Camera-type eye (tissue), 1 donor: ENCODE results near the gene LBH. TPM values are rescaled to one million over a fixed set of nuclear protein-coding genes. Genes with fewer than 3 reads are reported as not detected.

Experiments
- total RNA-seq: library from RNA; depleted of rRNA; stranded (reverse); fragments of >200 nt; gene quantifications from one replicate; pipeline ENCODE4 v1.2.3, GENCODE V29; 2014

Gene LBH
- 127 TPM for total RNA-seq

DNA sequence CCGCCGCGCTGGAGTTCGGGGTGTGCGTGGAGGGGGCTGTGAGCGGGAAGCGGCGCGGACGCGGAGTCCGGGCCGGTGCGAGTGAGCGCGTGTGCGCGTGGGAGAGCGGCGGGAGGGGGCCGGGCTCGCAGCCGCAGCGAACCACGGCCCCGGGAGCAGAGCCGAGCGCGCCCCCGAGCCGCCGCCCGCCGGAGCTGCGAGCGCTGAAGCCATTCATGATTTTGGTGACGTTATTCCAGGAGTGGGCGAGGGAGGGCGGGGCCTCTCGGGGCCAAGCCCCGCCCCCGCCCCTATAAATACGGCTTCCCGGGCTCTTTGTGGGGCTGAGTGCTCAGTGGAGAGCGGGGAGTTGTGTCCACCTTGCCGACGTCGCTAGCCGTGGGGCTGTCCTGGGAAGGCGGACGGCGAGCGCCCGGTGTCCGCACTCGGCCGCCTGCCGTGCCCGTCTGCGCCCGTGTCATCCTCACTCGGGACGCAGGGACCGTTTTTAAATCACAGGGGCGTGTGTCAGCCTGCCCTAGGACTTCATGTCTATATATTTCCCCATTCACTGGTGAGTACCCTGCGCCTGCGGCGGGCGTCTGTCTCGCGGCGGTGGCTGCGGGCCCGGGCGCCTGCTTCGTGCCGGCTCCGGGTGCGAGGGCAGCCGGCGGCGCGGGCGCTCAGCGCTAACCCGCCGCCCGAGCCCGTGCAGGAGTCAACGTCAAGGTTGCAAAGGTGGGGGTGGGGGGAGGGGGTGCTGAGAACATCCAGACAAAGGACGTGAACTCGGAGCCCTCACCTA, at the start of gene LBH:
LBH (plus strand) TSS at position 323 of the 784 bp plus-strand sequence; CDS start at position 528, 205 bp downstream.

Other genes starting within 250 kb of the LBH start
- 128 TPM for gene YPEL5, start 84.5 kb upstream of the LBH start, total RNA-seq
- 40.8 TPM for gene LCLAT1, start 215.7 kb downstream of the LBH start, total RNA-seq